ENCODE data around the gene RBPJL. TPM values are rescaled to one million over a fixed set of nuclear protein-coding genes. Genes with fewer than 3 reads are reported as not detected.
"Not testable (repeated sequence)": the region's sequence is repeated elsewhere in the genome, so short reads cannot be mapped to it uniquely, and the experiment has no call there.

Gene RBPJL
- total RNA-seq, 1 experiment from 2014 or later = not detected

- no peak for DNase-seq (ENCODE audit: low read depth)
Observed at GRCh38 chr20:45341939-45342854, 35.6 kb downstream of the RBPJL start.

- DNase-seq (ENCODE audit: low read depth) = no peak
Observed at GRCh38 chr20:45342855-45343531, 36.4 kb downstream of the RBPJL start.

- no peak for DNase-seq (ENCODE audit: low read depth)
Observed at GRCh38 chr20:45343532-45344167, 37.0 kb downstream of the RBPJL start.

GRCh38 chr20:45344168-45344860 is 37.7 kb downstream of the RBPJL start:
- peak; percentile 87 for DNase-seq (ENCODE audit: low read depth)

GRCh38 chr20:45345104-45345936 is 38.7 kb downstream of the RBPJL start:
- no peak for DNase-seq (ENCODE audit: low read depth)

- DNase-seq (ENCODE audit: low read depth) = no peak
Observed at GRCh38 chr20:45346291-45346718, 39.7 kb downstream of the RBPJL start.

- DNase-seq (ENCODE audit: low read depth) = no peak
Observed at GRCh38 chr20:45346851-45347250, 40.2 kb downstream of the RBPJL start.

- no peak for DNase-seq (ENCODE audit: low read depth)
Observed at GRCh38 chr20:45347297-45347935, 40.8 kb downstream of the RBPJL start.

GRCh38 chr20:45347936-45348778 is 41.5 kb downstream of the RBPJL start, which contains the start of gene SDC4:
Gene SDC4 (minus strand): TSS chr20:45348424. CDS start chr20:45348384, 40 bp downstream.
- DNase-seq (ENCODE audit: low read depth) = no peak

- DNase-seq (ENCODE audit: low read depth) = no peak
Observed at GRCh38 chr20:45350217-45350616, 43.6 kb downstream of the RBPJL start.

GRCh38 chr20:45350795-45351194 is 44.2 kb downstream of the RBPJL start:
- not testable (repeated sequence) for DNase-seq (ENCODE audit: low read depth)

GRCh38 chr20:45352729-45353128 is 46.1 kb downstream of the RBPJL start:
- no peak for DNase-seq (ENCODE audit: low read depth)

- no peak for DNase-seq (ENCODE audit: low read depth)
Observed at GRCh38 chr20:45353746-45354145, 47.1 kb downstream of the RBPJL start.

GRCh38 chr20:45354423-45355208 is 48.0 kb downstream of the RBPJL start:
- peak; percentile 51 for DNase-seq (ENCODE audit: low read depth)

GRCh38 chr20:45355209-45356084 is 48.8 kb downstream of the RBPJL start:
- peak; percentile 75 for DNase-seq (ENCODE audit: low read depth)

GRCh38 chr20:45358282-45359068 is 51.8 kb downstream of the RBPJL start:
- peak; percentile 82 for DNase-seq (ENCODE audit: low read depth)

- DNase-seq (ENCODE audit: low read depth) = peak; percentile 85
Observed at GRCh38 chr20:45359069-45359405, 52.4 kb downstream of the RBPJL start.
